Measurements from ENCODE around the gene CTNNBL1. TPM values are rescaled to one million over a fixed set of nuclear protein-coding genes. Genes with fewer than 3 reads are reported as not detected.
A peak's percentile ranks its signal among the peaks of the same experiment; 100 is the strongest.

CTNNBL1 gene
- total and polyA plus RNA-seq, 2 donors (not counting 3 experiments of a cell fraction or from before 2014, with no cell fraction given) = 20.8 to 60.2 TPM

DNA sequence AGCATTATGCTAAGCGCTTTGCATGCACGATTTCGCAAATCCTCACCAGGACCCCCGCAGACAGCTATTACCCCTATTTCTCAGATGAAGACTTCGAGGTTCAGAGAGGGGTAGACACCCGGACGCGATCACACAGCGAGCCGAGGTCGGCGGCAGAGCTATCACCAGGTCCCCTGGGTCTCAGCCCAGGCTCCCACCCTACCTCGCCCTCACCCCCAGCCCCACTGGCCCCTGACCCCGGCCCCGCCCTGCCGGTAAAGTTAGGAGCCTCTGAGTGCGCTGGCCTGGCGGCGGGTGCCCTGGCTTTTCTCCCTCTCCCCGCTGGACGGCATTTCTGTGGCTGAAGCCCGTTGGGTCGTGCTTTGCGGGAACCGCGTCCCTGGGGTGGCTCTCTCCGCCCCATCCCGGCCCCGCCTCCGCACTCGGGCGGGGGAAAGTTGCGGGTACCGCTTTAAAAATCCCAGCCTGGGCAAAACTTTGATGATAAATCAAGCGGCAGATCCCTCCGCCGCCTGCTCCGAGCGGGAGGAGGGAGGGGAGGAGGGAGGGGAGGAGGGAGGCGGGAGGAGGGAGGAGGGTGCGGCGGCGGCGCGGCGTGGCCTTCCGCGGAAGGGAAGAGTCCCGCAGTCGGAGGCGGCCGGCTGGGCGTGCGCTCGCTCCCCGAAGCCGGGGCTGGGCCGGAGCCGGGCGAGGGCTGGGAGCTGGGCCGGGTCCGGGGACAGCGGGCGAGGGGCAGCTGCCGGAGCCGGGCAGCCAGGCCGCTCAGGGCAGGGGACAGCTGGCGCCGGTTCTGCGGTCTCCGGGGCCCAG is 208.9 kb downstream of the CTNNBL1 start, which contains the start of gene VSTM2L:
VSTM2L (plus strand) TSS at position 624 of the 810 bp plus-strand sequence. CDS start 224 bp downstream, outside the sequence.
- intact Hi-C loops (cut with micrococcal nuclease) = loop anchor here (1.0 to 5.0 kb wide), 4 partner anchors 90 to 420 kb away; no protein-coding TSS in a partner anchor
- no TSS peak for BruUV-seq (replicated peaks)
- TF ChIP-seq EZH2 (IDR thresholded peaks at IDR 0.05; ENCODE audit: borderline replicate concordance, low read depth, low read length, severe bottlenecking) (peak; percentile 18), POLR2A (IDR thresholded peaks at IDR 0.05; ENCODE audit: low read depth, low read length) (no peak)
- no peaks in the 10 kb centered on the region for H4K20me1 ChIP-seq (replicated peaks; ENCODE audit: control insufficient read depth, extremely low read depth, insufficient read depth, low read length)
- DNase-seq (ENCODE audit: low read depth, low spot score) = no peak
- no peak within 1 kb of the TSS for H2AFZ ChIP-seq (ENCODE audit: low read depth, low read length)
- peak within 1 kb of the TSS; percentile 25 for H3K4me2 ChIP-seq (ENCODE audit: insufficient read depth, low read length)
- H3K4me3 ChIP-seq (replicated peaks in 1 of 3; ENCODE audit: insufficient read depth in 1 of 3, low read depth in 1 of 3, low read length in 3 of 3) = peak within 1 kb of the TSS in 1 of 3 experiments; percentile 15
- dilution Hi-C loops (cut with MboI; ENCODE audit: extremely low pct_ligation_motif_present, low sequenced_read_pairs) = no loop called here
- no peak within 1 kb of the TSS for H3K9ac ChIP-seq (replicated peaks; ENCODE audit: extremely low read depth, insufficient read depth, low read length)
- H3K79me2 ChIP-seq (ENCODE audit: control insufficient read depth, insufficient read depth, low read length) = no peaks in the 10 kb centered on the region
- H3K27ac ChIP-seq (ENCODE audit: insufficient read depth, low read depth, low read length) = no peak within 1 kb of the TSS
- no peaks in the 10 kb centered on the region for H3K36me3 ChIP-seq (ENCODE audit: control insufficient read depth in 2 of 2, extremely low read depth in 1 of 2, insufficient read depth in 2 of 2, low read length in 2 of 2)
- CTCF ChIA-PET = interaction anchor here (1.0 to 1.8 kb wide), 6 partner anchors 9 to 402 kb away, joined by 3 to 9 read pairs (median 4); no protein-coding TSS in a partner anchor
- no peak for FAIRE-seq
- H3K9me1 ChIP-seq (replicated peaks; ENCODE audit: control insufficient read depth, extremely low read depth, insufficient read depth, low read length) = no peaks in the 10 kb centered on the region
- H3K9me3 ChIP-seq (replicated peaks; ENCODE audit: control insufficient read depth, insufficient read depth, low read length) = no peaks in the 10 kb centered on the region
- POLR2A ChIA-PET = no interaction called here
- no peaks in the 10 kb centered on the region for H3K4me1 ChIP-seq (ENCODE audit: control insufficient read depth, extremely low read depth, insufficient read depth, low read length)
- peaks cover 36 to 40% of the 10 kb centered on the region in 2 experiments for H3K27me3 ChIP-seq (ENCODE audit: control insufficient read depth in 2 of 2, insufficient read depth in 2 of 2, low read length in 2 of 2)

DNA sequence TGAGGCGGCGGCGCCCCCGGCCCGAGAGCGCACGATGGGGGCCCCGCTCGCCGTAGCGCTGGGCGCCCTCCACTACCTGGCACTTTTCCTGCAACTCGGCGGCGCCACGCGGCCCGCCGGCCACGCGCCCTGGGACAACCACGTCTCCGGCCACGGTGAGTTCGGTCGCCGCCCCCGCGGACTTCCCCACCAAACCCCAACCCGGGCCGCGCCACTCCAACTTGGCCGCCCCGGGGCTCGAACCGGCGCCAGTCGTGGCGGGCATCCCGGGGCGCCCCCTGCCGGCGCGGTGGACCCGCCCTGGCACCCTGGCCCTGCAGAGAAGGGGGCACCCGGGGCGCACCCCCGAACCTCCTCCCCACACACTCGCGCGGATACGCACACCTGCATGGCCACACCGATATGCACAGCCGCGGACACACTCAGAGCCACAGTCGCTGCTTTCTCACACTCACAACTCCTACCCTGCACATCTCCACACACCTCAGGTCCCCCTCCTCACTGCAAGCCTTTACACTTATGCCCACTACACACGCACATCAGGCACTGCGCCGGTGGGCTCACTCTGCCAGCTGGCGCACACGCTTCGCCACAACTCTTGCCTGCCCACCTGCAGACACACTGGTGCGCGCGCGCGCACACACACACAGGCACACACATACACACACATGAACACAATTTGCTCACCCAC is 209.6 kb downstream of the CTNNBL1 start:
- Histone ChIP-seq H3K79me2 (ENCODE audit: control insufficient read depth, insufficient read depth, low read length) (no peaks in the 10 kb centered on the region), H3K4me1 (ENCODE audit: control insufficient read depth, extremely low read depth, insufficient read depth, low read length) (no peaks in the 10 kb centered on the region), H3K9me1 (replicated peaks; ENCODE audit: control insufficient read depth, extremely low read depth, insufficient read depth, low read length) (no peaks in the 10 kb centered on the region), H2AFZ (ENCODE audit: low read depth, low read length) (no peak overlapping the region), H3K9me3 (replicated peaks; ENCODE audit: control insufficient read depth, insufficient read depth, low read length) (no peaks in the 10 kb centered on the region), H3K9ac (replicated peaks; ENCODE audit: extremely low read depth, insufficient read depth, low read length) (no peak overlapping the region), H4K20me1 (replicated peaks; ENCODE audit: control insufficient read depth, extremely low read depth, insufficient read depth, low read length) (no peaks in the 10 kb centered on the region), H3K27ac (ENCODE audit: insufficient read depth, low read depth, low read length) (no peak overlapping the region), H3K27me3 (ENCODE audit: control insufficient read depth in 2 of 2, insufficient read depth in 2 of 2, low read length in 2 of 2) (peaks cover 38 to 42% of the 10 kb centered on the region in 2 experiments), H3K4me3 (replicated peaks in 1 of 3; ENCODE audit: insufficient read depth in 1 of 3, low read depth in 1 of 3, low read length in 3 of 3) (peak overlapping the region in 1 of 3 experiments; percentile 15), H3K4me2 (ENCODE audit: insufficient read depth, low read length) (peak overlapping the region; percentile 25), H3K36me3 (ENCODE audit: control insufficient read depth in 2 of 2, extremely low read depth in 1 of 2, insufficient read depth in 2 of 2, low read length in 2 of 2) (no peaks in the 10 kb centered on the region)
- ChIA-PET POLR2A (no interaction called here), CTCF (interaction anchor here (1.5 to 1.8 kb wide), 3 partner anchors 8 to 89 kb away, joined by 3 to 5 read pairs (median 5); no protein-coding TSS in a partner anchor)
- DNase-seq (ENCODE audit: low read depth, low spot score) = no peak
- FAIRE-seq = no peak
- dilution Hi-C loops (cut with MboI; ENCODE audit: extremely low pct_ligation_motif_present, low sequenced_read_pairs) = no loop called here
- TF ChIP-seq JUN (IDR thresholded peaks at IDR 0.05; ENCODE audit: borderline replicate concordance, insufficient read depth, insufficient read length, low read depth) = no peak
- TF ChIP-seq EZH2 (IDR thresholded peaks at IDR 0.05; ENCODE audit: borderline replicate concordance, low read depth, low read length, severe bottlenecking) = peak; percentile 14
- no peak for TF ChIP-seq POLR2A (IDR thresholded peaks at IDR 0.05; ENCODE audit: low read depth, low read length)
- TF ChIP-seq, protein P1, sequence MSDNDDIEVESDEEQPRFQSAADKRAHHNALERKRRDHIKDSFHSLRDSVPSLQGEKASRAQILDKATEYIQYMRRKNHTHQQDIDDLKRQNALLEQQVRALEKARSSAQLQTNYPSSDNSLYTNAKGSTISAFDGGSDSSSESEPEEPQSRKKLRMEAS (IDR thresholded peaks at IDR 0.05; ENCODE audit: insufficient read depth, insufficient read length) = no peak
- no peak for TF ChIP-seq FOS (IDR thresholded peaks at IDR 0.05; ENCODE audit: borderline replicate concordance, insufficient read depth, low read length)
- TF ChIP-seq, protein P2, sequence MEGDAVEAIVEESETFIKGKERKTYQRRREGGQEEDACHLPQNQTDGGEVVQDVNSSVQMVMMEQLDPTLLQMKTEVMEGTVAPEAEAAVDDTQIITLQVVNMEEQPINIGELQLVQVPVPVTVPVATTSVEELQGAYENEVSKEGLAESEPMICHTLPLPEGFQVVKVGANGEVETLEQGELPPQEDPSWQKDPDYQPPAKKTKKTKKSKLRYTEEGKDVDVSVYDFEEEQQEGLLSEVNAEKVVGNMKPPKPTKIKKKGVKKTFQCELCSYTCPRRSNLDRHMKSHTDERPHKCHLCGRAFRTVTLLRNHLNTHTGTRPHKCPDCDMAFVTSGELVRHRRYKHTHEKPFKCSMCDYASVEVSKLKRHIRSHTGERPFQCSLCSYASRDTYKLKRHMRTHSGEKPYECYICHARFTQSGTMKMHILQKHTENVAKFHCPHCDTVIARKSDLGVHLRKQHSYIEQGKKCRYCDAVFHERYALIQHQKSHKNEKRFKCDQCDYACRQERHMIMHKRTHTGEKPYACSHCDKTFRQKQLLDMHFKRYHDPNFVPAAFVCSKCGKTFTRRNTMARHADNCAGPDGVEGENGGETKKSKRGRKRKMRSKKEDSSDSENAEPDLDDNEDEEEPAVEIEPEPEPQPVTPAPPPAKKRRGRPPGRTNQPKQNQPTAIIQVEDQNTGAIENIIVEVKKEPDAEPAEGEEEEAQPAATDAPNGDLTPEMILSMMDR (IDR thresholded peaks at IDR 0.05; ENCODE audit: extremely low read depth in 1 of 2, insufficient read depth in 1 of 2, low read depth in 1 of 2, low read length in 2 of 2) = peak; percentile 28 to 36
- TF ChIP-seq GATA2 (IDR thresholded peaks at IDR 0.05; ENCODE audit: insufficient read depth, insufficient read length, low read depth, low read length) = no peak
- no peak for TF ChIP-seq POLR2AphosphoS5 (IDR thresholded peaks at IDR 0.05; ENCODE audit: insufficient read depth, low read depth, low read length)
- TF ChIP-seq MYC (IDR thresholded peaks at IDR 0.05; ENCODE audit: low read depth, low read length) = no peak
- no TSS peak for BruUV-seq (replicated peaks)
- intact Hi-C loops (cut with micrococcal nuclease) = loop anchor here (2.0 to 5.0 kb wide), 3 partner anchors 89 to 419 kb away; no protein-coding TSS in a partner anchor
